ENCODE results near the gene GJB6. TPM values are rescaled to one million over a fixed set of nuclear protein-coding genes. Genes with fewer than 3 reads are reported as not detected.
A peak's percentile ranks its signal among the peaks of the same experiment; 100 is the strongest.

The GJB6 gene
- total RNA-seq, 1 donor from 2014 or later, result 7.7 TPM

- Mint-ChIP-seq H3K27me3 (peaks cover 24% of the 10 kb centered on the region), H3K36me3 (no peaks in the 10 kb centered on the region), H3K9me3 (no peaks in the 10 kb centered on the region), H3K4me1 (ENCODE audit: unreplicated experiment) (peaks cover under 1% of the 10 kb centered on the region), H3K27ac (no peak overlapping the region), H3K4me3 (no peak overlapping the region)
- DNase-seq (ENCODE audit: extremely low spot score, unreplicated experiment), result no peak
- no peak for TF ChIP-seq CTCF (conservative IDR thresholded peaks at IDR 0.05)
Measured at GRCh38 chr13:20181188-20181587, 50.9 kb downstream of the GJB6 start.

GRCh38 chr13:20178156-20178555 lies 54.0 kb downstream of the GJB6 start:
- Mint-ChIP-seq H3K27ac (peak overlapping the region; percentile 11), H3K4me3 (no peak overlapping the region), H3K9me3 (peaks cover 5% of the 10 kb centered on the region), H3K36me3 (no peaks in the 10 kb centered on the region), H3K4me1 (ENCODE audit: unreplicated experiment) (peaks cover 16% of the 10 kb centered on the region), H3K27me3 (peaks cover 29% of the 10 kb centered on the region)
- no peak for TF ChIP-seq CTCF (conservative IDR thresholded peaks at IDR 0.05)
- no peak for DNase-seq (ENCODE audit: extremely low spot score, unreplicated experiment)

GRCh38 chr13:20177049-20177831 lies 54.9 kb downstream of the GJB6 start:
- H3K27me3 Mint-ChIP-seq, result peaks cover 28% of the 10 kb centered on the region
- H3K27ac Mint-ChIP-seq, result no peak overlapping the region
- DNase-seq (ENCODE audit: extremely low spot score, unreplicated experiment), result no peak
- no peak for TF ChIP-seq CTCF (conservative IDR thresholded peaks at IDR 0.05)
- no peaks in the 10 kb centered on the region for H3K36me3 Mint-ChIP-seq
- H3K4me1 Mint-ChIP-seq (ENCODE audit: unreplicated experiment), result peaks cover 16% of the 10 kb centered on the region
- no peak overlapping the region for H3K4me3 Mint-ChIP-seq
- H3K9me3 Mint-ChIP-seq, result peaks cover 5% of the 10 kb centered on the region

- TF ChIP-seq CTCF (conservative IDR thresholded peaks at IDR 0.05), result no peak
- H3K4me1 Mint-ChIP-seq (ENCODE audit: unreplicated experiment), result peaks cover 16% of the 10 kb centered on the region
- peaks cover 5% of the 10 kb centered on the region for H3K9me3 Mint-ChIP-seq
- no peak overlapping the region for H3K4me3 Mint-ChIP-seq
- H3K27me3 Mint-ChIP-seq, result peaks cover 28% of the 10 kb centered on the region
- no peaks in the 10 kb centered on the region for H3K36me3 Mint-ChIP-seq
- peak overlapping the region; percentile 29 for H3K27ac Mint-ChIP-seq
- no peak for DNase-seq (ENCODE audit: extremely low spot score, unreplicated experiment)
Measured at GRCh38 chr13:20175907-20176652, 56.0 kb downstream of the GJB6 start.

GRCh38 chr13:20175406-20175794 lies 56.7 kb downstream of the GJB6 start:
- H3K4me3 Mint-ChIP-seq, result peak overlapping the region; percentile 57
- peaks cover 5% of the 10 kb centered on the region for H3K9me3 Mint-ChIP-seq
- peaks cover 28% of the 10 kb centered on the region for H3K27me3 Mint-ChIP-seq
- no peak for DNase-seq (ENCODE audit: extremely low spot score, unreplicated experiment)
- no peaks in the 10 kb centered on the region for H3K36me3 Mint-ChIP-seq
- TF ChIP-seq CTCF (conservative IDR thresholded peaks at IDR 0.05), result no peak
- H3K27ac Mint-ChIP-seq, result peak overlapping the region; percentile 93
- peaks cover 16% of the 10 kb centered on the region for H3K4me1 Mint-ChIP-seq (ENCODE audit: unreplicated experiment)

All from type B pancreatic cell (in vitro differentiated cells).